HepG2 (cell line): ENCODE results near the gene ZNF48. TPM values are rescaled to one million over a fixed set of nuclear protein-coding genes. Genes with fewer than 3 reads are reported as not detected.
A peak's percentile ranks its signal among the peaks of the same experiment; 100 is the strongest.
"Not testable (repeated sequence)": the region's sequence is repeated elsewhere in the genome, so short reads cannot be mapped to it uniquely, and the experiment has no call there.

ENCODE experiments used
- ATAC-seq: fragments of 200-7000 bp; cut with Tn5 transposase; 3 replicates; pipeline ENCODE4 v1.9.1; 2020; ENCODE audit warnings: mild to moderate bottlenecking, moderate library complexity
- BruUV-seq: library from RNA; stranded (reverse); fragments of 400-500 nt; replicated peaks from 2 replicates; lab custom pipeline; 2021; lab: Mats Ljungman, UMichigan
- CTCF ChIA-PET: fragments of 300-600 bp; formaldehyde crosslinking; extraction: SDS; loops from one replicate; lab custom pipeline; 2021; ENCODE audit warnings: low total read pairs, inconsistent platforms, low intra/inter-chr PET ratio; lab: Yijun Ruan, JAX
- POLR2A ChIA-PET: fragments of 350-600 bp; sonication (Branson Sonifier 250); formaldehyde crosslinking; loops from one replicate; lab custom pipeline; 2020; ENCODE audit warnings: antibody characterized with exemption, inconsistent platforms; lab: Yijun Ruan, JAX
- DNase-seq: peaks from one replicate; pipeline ENCODE4 v3.0.0-alpha.2; 2015; ENCODE audit warnings: low spot score
- FAIRE-seq: peaks from 3 replicates; lab custom pipeline; 2011; peaks lifted over from hg19 to GRCh38; lab: Jason Lieb, UNC
- H2AFZ ChIP-seq: one replicate; pipeline ENCODE4 v1.6.1; 2011; ENCODE audit warnings: low read length, inconsistent platforms
- H3K27ac ChIP-seq: fragments of 300-600 bp; 3 replicates; pipeline ENCODE4 v1.8.0; 2011; ENCODE audit warnings: mixed run types, mild to moderate bottlenecking, mixed read lengths, low read length, inconsistent platforms; ENCODE audit not compliant: insufficient read depth; ENCODE audit errors: extremely low read length
- H3K27me3 ChIP-seq, 2 experiments: fragments of 200-600 bp in 1 of 2; 2 replicates in 1 of 2; 3 replicates in 1 of 2; pipeline versions ENCODE4 v1.6.0 to v1.8.0; 2011; ENCODE audit warnings: low read length in 2 of 2, mild to moderate bottlenecking in 2 of 2, moderate library complexity in 2 of 2, inconsistent platforms in 1 of 2; ENCODE audit not compliant: insufficient read depth in 2 of 2, control insufficient read depth in 1 of 2
- H3K36me3 ChIP-seq, 2 experiments: fragments of 200-600 bp in 1 of 2; replicated peaks in 1 of 2; 2 replicates in 1 of 2; 3 replicates in 1 of 2; pipeline versions ENCODE4 v1.5.1 to v1.8.0; 2011; ENCODE audit warnings: low read length in 2 of 2, inconsistent platforms in 1 of 2; ENCODE audit not compliant: insufficient read depth in 2 of 2, control insufficient read depth in 1 of 2
- H3K4me1 ChIP-seq: 2 replicates; pipeline ENCODE4 v1.5.1; 2012; ENCODE audit warnings: low read length, inconsistent platforms; ENCODE audit not compliant: insufficient read depth
- H3K4me2 ChIP-seq: 2 replicates; pipeline ENCODE4 v1.6.0; 2011; ENCODE audit warnings: low read depth, low read length, inconsistent platforms
- H3K4me3 ChIP-seq, 3 experiments: fragments of 200-600 bp in 1 of 3; sonication (generic), shearing (Covaris generic) in 1 of 3; replicated peaks in 1 of 3; 2 replicates each; pipeline ENCODE4 v1.5.1; 2011 to 2016; ENCODE audit warnings: low read length in 3 of 3, inconsistent platforms in 2 of 3, low read depth in 2 of 3, mild to moderate bottlenecking in 2 of 3, control low read depth in 1 of 3, mixed read lengths in 1 of 3; ENCODE audit not compliant: insufficient read depth in 1 of 3
- H3K79me2 ChIP-seq: one replicate; pipeline ENCODE4 v1.6.1; 2011; ENCODE audit warnings: low read length, inconsistent platforms; ENCODE audit not compliant: insufficient read depth
- H3K9ac ChIP-seq: 2 replicates; pipeline ENCODE4 v1.6.0; 2011; ENCODE audit warnings: mild to moderate bottlenecking, low read depth, low read length, inconsistent platforms; ENCODE audit not compliant: insufficient read depth
- H3K9me3 ChIP-seq: 2 replicates; pipeline ENCODE4 v1.5.1; 2012; ENCODE audit warnings: mild to moderate bottlenecking, low read length
- H4K20me1 ChIP-seq: 2 replicates; pipeline ENCODE4 v1.6.0; 2011; ENCODE audit warnings: inconsistent platforms, mild to moderate bottlenecking, low read length, moderate library complexity; ENCODE audit not compliant: insufficient read depth
- DMAP1 ChIP-seq: IDR thresholded peaks from 2 replicates; pipeline ENCODE4 v1.6.1; 2016
- SP4 ChIP-seq: sonication (generic); formaldehyde crosslinking; IDR thresholded peaks from 2 replicates; pipeline ENCODE4 v1.8.1; 2023; ENCODE audit warnings: mild to moderate bottlenecking, missing genetic modification reagents
- ZFP36 ChIP-seq: fragments of 150-350 bp; IDR thresholded peaks from 2 replicates; pipeline ENCODE4 v1.6.1; 2018; ENCODE audit warnings: borderline replicate concordance, low read length, low read depth; ENCODE audit not compliant: partially characterized antibody
- ZFP36L1 ChIP-seq: sonication (generic); formaldehyde crosslinking; IDR thresholded peaks from 2 replicates; pipeline ENCODE4 v1.8.0; 2022; ENCODE audit warnings: mild to moderate bottlenecking, missing genetic modification reagents, moderate library complexity
- ZNF17 ChIP-seq: sonication (generic); formaldehyde crosslinking; IDR thresholded peaks from 2 replicates; pipeline ENCODE4 v1.5.0; 2020; ENCODE audit warnings: mild to moderate bottlenecking, missing genetic modification reagents
- ZNF770 ChIP-seq: sonication (generic); formaldehyde crosslinking; IDR thresholded peaks from 2 replicates; pipeline ENCODE4 v1.5.0; 2020; ENCODE audit warnings: mild to moderate bottlenecking, missing genetic modification reagents
- WGBS: methylation state at CpG from one replicate; pipeline ENCODE4 v1.1.6; 2017; ENCODE audit warnings: low lambda C conversion rate; 5-methylcytosine and 5-hydroxymethylcytosine counted together
- in situ Hi-C: cut with HindIII; loops from 2 replicates; pipeline ENCODE4 v1.10.0; 2017; ENCODE audit warnings: low pct_unique_long_range_greater_than_20kb; ENCODE audit not compliant: extremely low pct_ligation_motif_present
- intact Hi-C: fragments of 100-400 bp; cut with micrococcal nuclease; formaldehyde crosslinking; loops from one replicate; pipeline ENCODE4 v1.10.0; 2022; ENCODE audit not compliant: unreplicated experiment
- polyA plus RNA-seq, 8 experiments: library from polyadenylated mRNA; depleted of rRNA in 3 of 8; stranded (reverse) in 7 of 8; unstranded in 1 of 8; fragments of >200 nt; fragmentation: Illumina TruSeq in 4 of 8; extraction: Trizol in 4 of 8; gene quantifications; 2 replicates each; pipeline versions ENCODE4 v1.2.1 to v1.2.3, GENCODE V29; 2011 to 2016; ENCODE audit warnings: low read depth in 4 of 8, missing spikeins in 1 of 8, mixed read lengths in 1 of 8; ENCODE audit not compliant: insufficient read depth in 1 of 8
- total RNA-seq, 5 experiments: library from RNA; depleted of rRNA; stranded (reverse); fragments of >200 nt; fragmentation: Illumina TruSeq; extraction: Trizol; gene quantifications; 2 replicates each; pipeline ENCODE4 v1.2.3, GENCODE V29; 2016; ENCODE audit warnings: low read depth in 1 of 5
- TF ChIP-seq, protein P1 (sequence below): sonication (generic); formaldehyde crosslinking; IDR thresholded peaks from 2 replicates; pipeline ENCODE4 v1.8.1; 2023; ENCODE audit warnings: mild to moderate bottlenecking, missing genetic modification reagents
- TF ChIP-seq, protein P2 (sequence below): IDR thresholded peaks from 2 replicates; pipeline ENCODE4 v1.6.1; 2016

ZNF48 gene
- total and polyA plus RNA-seq, 2 of the 13 experiments (the other 11 are each of a cell fraction or from before 2014, with no cell fraction given) = 9.9 to 12.3 TPM

- not testable (repeated sequence) for BruUV-seq, FAIRE-seq
These were observed 1.4 kb downstream of the ZNF48 start for GRCh38 chr16:30396627-30397026.

GRCh38 chr16:30397056-30397455 lies 1.8 kb downstream of the ZNF48 start:
- POLR2A ChIA-PET = interaction anchor here (0.7 to 2.9 kb wide), 2 partner anchors 11 to 95 kb away, joined by 3 to 16 read pairs; partner anchors contain the start of gene ZNF771
- TF ChIP-seq, protein P1, sequence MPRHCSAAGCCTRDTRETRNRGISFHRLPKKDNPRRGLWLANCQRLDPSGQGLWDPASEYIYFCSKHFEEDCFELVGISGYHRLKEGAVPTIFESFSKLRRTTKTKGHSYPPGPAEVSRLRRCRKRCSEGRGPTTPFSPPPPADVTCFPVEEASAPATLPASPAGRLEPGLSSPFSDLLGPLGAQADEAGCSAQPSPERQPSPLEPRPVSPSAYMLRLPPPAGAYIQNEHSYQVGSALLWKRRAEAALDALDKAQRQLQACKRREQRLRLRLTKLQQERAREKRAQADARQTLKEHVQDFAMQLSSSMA = no peak
- TF ChIP-seq ZFP36L1 (CRISPR knock-in tag) (no peak), SP4 (no peak), ZNF17 (CRISPR knock-in tag) (no peak), DMAP1 (no peak), ZFP36 (no peak)
- TF ChIP-seq, protein P2, sequence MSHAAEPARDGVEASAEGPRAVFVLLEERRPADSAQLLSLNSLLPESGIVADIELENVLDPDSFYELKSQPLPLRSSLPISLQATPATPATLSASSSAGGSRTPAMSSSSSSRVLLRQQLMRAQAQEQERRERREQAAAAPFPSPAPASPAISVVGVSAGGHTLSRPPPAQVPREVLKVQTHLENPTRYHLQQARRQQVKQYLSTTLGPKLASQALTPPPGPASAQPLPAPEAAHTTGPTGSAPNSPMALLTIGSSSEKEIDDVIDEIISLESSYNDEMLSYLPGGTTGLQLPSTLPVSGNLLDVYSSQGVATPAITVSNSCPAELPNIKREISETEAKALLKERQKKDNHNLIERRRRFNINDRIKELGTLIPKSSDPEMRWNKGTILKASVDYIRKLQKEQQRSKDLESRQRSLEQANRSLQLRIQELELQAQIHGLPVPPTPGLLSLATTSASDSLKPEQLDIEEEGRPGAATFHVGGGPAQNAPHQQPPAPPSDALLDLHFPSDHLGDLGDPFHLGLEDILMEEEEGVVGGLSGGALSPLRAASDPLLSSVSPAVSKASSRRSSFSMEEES (CRISPR knock-in tag) = no peak

More at GRCh38 chr16:30396627-30397026, 1.4 kb downstream of the ZNF48 start:
- H3K27ac ChIP-seq, H3K27me3 ChIP-seq, intact Hi-C loops, in situ Hi-C loops, H4K20me1 ChIP-seq, ATAC-seq, H3K9me3 ChIP-seq, DNase-seq, H2AFZ ChIP-seq: not testable (repeated sequence)
- H3K4me1 ChIP-seq = peaks cover 46% of the 10 kb centered on the region
- peaks cover 17% of the 10 kb centered on the region for H3K79me2 ChIP-seq
- 84% methylated on average over 4 of the region's 4 CpGs for WGBS
- peak overlapping the region; percentile 99 for H3K4me2 ChIP-seq
- peak overlapping the region; percentile 75 to 93 (median 75); a peak in 4 of 6 replicates for H3K4me3 ChIP-seq
- TF ChIP-seq ZNF770 (CRISPR knock-in tag) = peak; percentile 70
- H3K9ac ChIP-seq = peak overlapping the region; percentile 78
- CTCF ChIA-PET = interaction anchor here (2.1 to 2.6 kb wide), 2 partner anchors 13 to 232 kb away, joined by 4 to 20 read pairs; no protein-coding TSS in a partner anchor
- peaks cover 3 to 17% of the 10 kb centered on the region in 2 experiments; a peak in 4 of 5 replicates for H3K36me3 ChIP-seq
- POLR2A ChIA-PET = interaction anchor here (0.7 to 3.3 kb wide), 3 partner anchors 11 to 95 kb away, joined by 3 to 70 read pairs (median 11); partner anchors contain the start of genes DCTPP1 and ZNF771

More at GRCh38 chr16:30397056-30397455, 1.8 kb downstream of the ZNF48 start:
- no TSS peak for BruUV-seq
- Histone ChIP-seq H3K9me3 (no peaks in the 10 kb centered on the region), H3K4me3 (no peak overlapping the region), H2AFZ (no peak overlapping the region), H3K36me3 (peaks cover 3 to 17% of the 10 kb centered on the region in 2 experiments; a peak in 4 of 5 replicates), H3K9ac (no peak overlapping the region), H3K79me2 (peaks cover 17% of the 10 kb centered on the region), H4K20me1 (no peaks in the 10 kb centered on the region; the same call in 1 of the 2 replicates), H3K4me2 (peak overlapping the region; percentile 99), H3K27me3 (no peaks in the 10 kb centered on the region), H3K4me1 (peaks cover 50% of the 10 kb centered on the region), H3K27ac (no peak overlapping the region)
- ATAC-seq (no peak), DNase-seq (no peak), FAIRE-seq (no peak)
- intact Hi-C loops (no loop called here), in situ Hi-C loops (no loop called here)
- WGBS = 97% methylated on average over 4 of the region's 4 CpGs
- CTCF ChIA-PET = interaction anchor here (2.6 kb wide), 1 partner anchor 12 kb away, joined by 20 read pairs; no protein-coding TSS in a partner anchor
